SK-N-SH treated with all-trans-retinoic acid at 6 μM for 48 hours (cell line): ENCODE measurements around the gene BPGM.

Experiments
- ISL1 ChIP-seq: fragments of 250-450 bp; sonication (Bioruptor Pico); IDR thresholded peaks from 2 replicates; pipeline ENCODE4 v2.1.2; 2022; ENCODE audit warnings: mild to moderate bottlenecking, moderate library complexity
- ZFP3 ChIP-seq: fragments of 250-450 bp; sonication (Bioruptor Pico); IDR thresholded peaks from 2 replicates; pipeline ENCODE4 v1.5.0; 2020; ENCODE audit warnings: mild to moderate bottlenecking, moderate library complexity
- TF ChIP-seq, protein P1 (sequence below): fragments of 250-450 bp; sonication (Bioruptor Pico); IDR thresholded peaks from 2 replicates; pipeline ENCODE4 v1.8.0; 2020; ENCODE audit warnings: mild to moderate bottlenecking, moderate library complexity, borderline replicate concordance
- TF ChIP-seq, protein P2 (sequence below): fragments of 250-450 bp; sonication (Bioruptor Pico); IDR thresholded peaks from 2 replicates; pipeline ENCODE4 v1.5.0; 2020; ENCODE audit warnings: mild to moderate bottlenecking, moderate library complexity

DNA sequence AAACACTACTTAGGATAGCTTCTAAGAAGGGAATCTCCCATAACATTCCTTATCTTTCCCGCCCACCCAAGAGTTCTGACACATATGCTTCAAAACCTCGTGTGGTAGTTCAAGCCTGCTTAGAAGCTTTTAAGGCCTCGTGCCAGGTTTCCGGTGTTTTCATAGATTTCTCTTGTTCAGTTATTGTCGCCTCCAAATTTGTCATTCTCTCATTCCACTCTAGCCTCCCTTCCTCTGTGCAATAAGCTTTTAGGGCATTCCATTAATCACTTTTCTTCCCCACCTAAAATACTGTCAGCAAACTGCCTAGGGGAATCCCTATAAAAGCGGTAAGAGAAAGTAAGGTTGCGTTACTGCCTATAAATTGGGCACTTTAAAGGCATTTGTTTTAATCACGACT lies 718 bp upstream of the BPGM start:
- TF ChIP-seq ZFP3 (CRISPR knock-in tag) (no peak), ISL1 (CRISPR knock-in tag) (no peak)
- TF ChIP-seq, protein P1, sequence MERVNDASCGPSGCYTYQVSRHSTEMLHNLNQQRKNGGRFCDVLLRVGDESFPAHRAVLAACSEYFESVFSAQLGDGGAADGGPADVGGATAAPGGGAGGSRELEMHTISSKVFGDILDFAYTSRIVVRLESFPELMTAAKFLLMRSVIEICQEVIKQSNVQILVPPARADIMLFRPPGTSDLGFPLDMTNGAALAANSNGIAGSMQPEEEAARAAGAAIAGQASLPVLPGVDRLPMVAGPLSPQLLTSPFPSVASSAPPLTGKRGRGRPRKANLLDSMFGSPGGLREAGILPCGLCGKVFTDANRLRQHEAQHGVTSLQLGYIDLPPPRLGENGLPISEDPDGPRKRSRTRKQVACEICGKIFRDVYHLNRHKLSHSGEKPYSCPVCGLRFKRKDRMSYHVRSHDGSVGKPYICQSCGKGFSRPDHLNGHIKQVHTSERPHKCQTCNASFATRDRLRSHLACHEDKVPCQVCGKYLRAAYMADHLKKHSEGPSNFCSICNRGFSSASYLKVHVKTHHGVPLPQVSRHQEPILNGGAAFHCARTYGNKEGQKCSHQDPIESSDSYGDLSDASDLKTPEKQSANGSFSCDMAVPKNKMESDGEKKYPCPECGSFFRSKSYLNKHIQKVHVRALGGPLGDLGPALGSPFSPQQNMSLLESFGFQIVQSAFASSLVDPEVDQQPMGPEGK, result no peak
- TF ChIP-seq, protein P2, sequence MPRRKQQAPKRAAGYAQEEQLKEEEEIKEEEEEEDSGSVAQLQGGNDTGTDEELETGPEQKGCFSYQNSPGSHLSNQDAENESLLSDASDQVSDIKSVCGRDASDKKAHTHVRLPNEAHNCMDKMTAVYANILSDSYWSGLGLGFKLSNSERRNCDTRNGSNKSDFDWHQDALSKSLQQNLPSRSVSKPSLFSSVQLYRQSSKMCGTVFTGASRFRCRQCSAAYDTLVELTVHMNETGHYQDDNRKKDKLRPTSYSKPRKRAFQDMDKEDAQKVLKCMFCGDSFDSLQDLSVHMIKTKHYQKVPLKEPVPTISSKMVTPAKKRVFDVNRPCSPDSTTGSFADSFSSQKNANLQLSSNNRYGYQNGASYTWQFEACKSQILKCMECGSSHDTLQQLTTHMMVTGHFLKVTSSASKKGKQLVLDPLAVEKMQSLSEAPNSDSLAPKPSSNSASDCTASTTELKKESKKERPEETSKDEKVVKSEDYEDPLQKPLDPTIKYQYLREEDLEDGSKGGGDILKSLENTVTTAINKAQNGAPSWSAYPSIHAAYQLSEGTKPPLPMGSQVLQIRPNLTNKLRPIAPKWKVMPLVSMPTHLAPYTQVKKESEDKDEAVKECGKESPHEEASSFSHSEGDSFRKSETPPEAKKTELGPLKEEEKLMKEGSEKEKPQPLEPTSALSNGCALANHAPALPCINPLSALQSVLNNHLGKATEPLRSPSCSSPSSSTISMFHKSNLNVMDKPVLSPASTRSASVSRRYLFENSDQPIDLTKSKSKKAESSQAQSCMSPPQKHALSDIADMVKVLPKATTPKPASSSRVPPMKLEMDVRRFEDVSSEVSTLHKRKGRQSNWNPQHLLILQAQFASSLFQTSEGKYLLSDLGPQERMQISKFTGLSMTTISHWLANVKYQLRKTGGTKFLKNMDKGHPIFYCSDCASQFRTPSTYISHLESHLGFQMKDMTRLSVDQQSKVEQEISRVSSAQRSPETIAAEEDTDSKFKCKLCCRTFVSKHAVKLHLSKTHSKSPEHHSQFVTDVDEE (CRISPR knock-in tag), result no peak
